Fibroblast of peridontal ligament (primary cell): ENCODE measurements around the gene TMEM270.
"Not testable (repeated sequence)": the region's sequence is repeated elsewhere in the genome, so short reads cannot be mapped to it uniquely, and the experiment has no call there.

Experiments used
- DNase-seq: peaks from one replicate; pipeline ENCODE4 v3.0.0-alpha.2; 2010; ENCODE audit errors: extremely low read depth

The TMEM270 gene, protein sequence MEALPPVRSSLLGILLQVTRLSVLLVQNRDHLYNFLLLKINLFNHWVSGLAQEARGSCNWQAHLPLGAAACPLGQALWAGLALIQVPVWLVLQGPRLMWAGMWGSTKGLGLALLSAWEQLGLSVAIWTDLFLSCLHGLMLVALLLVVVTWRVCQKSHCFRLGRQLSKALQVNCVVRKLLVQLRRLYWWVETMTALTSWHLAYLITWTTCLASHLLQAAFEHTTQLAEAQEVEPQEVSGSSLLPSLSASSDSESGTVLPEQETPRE

DNA sequence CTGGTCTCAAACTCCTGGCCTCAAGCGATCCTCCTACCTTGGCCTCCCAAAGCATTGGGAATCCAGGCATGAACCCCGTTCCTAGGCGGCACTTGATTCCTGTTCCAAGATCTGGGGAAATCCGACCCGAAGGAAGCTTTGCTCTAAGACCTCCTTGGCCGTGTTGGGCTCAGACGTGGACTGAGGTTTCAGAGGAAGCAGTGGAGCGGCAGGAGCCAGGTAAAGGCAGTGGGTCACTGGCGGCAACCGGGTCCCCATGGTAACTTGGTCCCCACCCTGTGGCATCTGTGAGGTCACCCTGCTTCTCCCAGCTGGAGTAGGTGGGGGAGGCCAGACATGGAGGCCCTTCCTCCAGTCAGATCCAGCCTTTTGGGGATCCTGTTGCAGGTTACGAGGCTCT, at the start of gene TMEM270:
Gene TMEM270, plus strand, starts transcription at position 301 of the 400 bp plus-strand sequence. Its CDS starts 36 bp downstream, at position 337.
- no peak for DNase-seq

GRCh38 chr7:73811760-73812168, 49.2 kb upstream of the TMEM270 start:
- DNase-seq: peak; percentile 34

GRCh38 chr7:73812996-73813395, 48.0 kb upstream of the TMEM270 start:
- no peak for DNase-seq

DNA sequence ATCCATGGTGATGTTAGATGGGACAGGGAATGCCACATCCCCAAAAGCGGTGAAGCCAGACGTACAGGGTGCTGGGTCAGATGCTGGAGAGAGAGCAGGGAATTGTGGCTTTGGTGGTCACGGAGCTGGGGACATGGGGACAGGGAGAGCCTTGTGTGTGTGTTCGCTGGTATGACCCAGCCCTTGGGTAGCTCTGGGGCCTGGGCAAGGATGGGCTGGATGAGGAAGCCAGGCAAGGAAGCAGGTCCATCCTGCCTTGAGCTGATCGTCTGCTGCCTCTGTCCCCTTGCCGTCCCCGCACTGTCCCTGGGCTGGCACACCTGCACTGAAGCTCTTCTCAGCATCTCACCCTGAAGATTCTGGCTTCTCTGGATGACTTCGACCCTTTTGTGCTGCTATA, 45.5 kb upstream of the TMEM270 start:
- no peak for DNase-seq

DNA sequence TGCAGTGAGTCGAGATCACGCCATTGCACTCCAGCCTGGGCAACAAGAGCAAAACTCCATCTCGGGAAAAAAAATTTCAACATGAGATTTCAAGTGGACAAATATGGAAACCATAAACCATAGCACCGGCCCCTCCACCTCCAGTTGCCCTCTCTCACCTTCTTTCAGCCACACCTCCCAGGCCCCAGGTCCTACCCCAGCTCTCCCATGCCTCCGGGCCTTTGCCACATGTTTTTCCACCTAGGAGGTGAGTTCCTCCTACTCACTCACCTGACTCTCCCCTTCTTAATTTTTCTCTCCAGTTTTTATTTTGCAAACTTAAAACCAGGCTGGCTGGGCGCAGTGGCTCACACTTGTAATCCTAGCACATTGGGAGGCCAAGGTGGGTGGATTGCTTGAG, 43.8 kb upstream of the TMEM270 start:
- DNase-seq: no peak

DNA sequence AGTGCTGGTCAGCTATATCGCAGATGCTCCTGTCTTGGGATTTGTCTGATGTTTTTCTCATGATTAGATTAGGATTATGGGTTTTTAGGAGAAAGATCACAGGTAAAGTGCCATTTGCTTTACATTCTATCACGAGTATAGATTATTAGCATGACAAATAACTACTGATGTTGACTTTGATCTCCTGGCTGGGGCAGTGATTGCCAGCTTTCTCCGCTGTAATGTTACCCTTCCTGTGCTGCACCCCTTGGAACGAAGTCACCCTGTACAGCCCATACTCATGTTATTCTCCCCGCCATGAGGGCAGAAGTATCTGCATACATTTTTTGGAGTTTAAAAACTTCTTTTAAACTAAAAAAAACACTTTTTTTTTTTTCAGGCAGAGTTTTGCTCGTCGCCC, 40.9 kb upstream of the TMEM270 start:
- no peak for DNase-seq

GRCh38 chr7:73821597-73822285, 39.2 kb upstream of the TMEM270 start:
- not testable (repeated sequence) for DNase-seq

GRCh38 chr7:73822319-73823173, 38.4 kb upstream of the TMEM270 start:
- DNase-seq: peak; percentile 92

GRCh38 chr7:73823257-73823656, 37.7 kb upstream of the TMEM270 start:
- DNase-seq: no peak

GRCh38 chr7:73823873-73824592, 36.9 kb upstream of the TMEM270 start:
- DNase-seq: no peak

DNA sequence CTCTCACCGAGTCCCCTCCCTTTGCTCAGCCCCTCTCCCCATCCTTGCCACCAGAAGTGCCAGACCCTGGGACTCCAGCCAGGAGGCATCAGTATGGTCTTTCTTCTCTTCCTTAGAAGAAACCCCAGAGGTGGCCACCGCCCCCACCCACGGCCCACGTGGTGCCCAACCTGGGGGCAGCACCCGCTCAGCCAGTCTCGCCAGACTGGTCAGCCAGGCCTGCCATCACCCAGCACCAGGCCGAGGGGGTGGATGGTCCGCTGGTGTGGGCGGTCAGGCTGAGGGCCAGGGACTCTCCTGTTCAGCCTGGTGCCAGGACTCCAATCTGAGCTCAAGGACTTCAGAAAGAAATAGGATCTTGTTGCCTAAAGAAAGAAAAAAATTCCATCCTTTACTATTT, 36.0 kb upstream of the TMEM270 start:
- no peak for DNase-seq

GRCh38 chr7:73827567-73828106, 33.3 kb upstream of the TMEM270 start:
- DNase-seq: no peak

- peak; percentile 38 for DNase-seq
Measured at GRCh38 chr7:73828107-73828803, 32.7 kb upstream of the TMEM270 start.

DNA sequence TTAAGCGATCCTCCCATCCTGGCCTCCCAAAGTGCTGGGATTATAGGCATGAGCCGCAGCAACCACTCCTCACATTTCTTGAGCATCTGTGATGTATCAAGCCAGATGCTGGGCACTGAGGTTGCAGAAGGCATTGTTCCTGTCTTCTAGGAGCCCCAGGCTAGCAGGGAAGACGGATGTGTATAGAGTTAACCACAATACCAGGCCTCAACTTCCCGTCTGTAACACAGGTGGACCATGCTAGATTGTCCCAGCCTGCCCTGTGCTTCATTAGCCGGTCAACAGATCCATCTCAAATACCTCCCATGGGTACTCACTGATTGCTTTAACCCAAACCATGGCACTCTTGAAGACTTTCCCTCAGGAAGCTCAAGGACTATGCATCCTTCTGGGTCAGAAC, 32.0 kb upstream of the TMEM270 start:
- no peak for DNase-seq

GRCh38 chr7:73829505-73829904, 31.5 kb upstream of the TMEM270 start:
- DNase-seq: no peak

GRCh38 chr7:73829921-73830680, 30.9 kb upstream of the TMEM270 start:
- DNase-seq: no peak

DNA sequence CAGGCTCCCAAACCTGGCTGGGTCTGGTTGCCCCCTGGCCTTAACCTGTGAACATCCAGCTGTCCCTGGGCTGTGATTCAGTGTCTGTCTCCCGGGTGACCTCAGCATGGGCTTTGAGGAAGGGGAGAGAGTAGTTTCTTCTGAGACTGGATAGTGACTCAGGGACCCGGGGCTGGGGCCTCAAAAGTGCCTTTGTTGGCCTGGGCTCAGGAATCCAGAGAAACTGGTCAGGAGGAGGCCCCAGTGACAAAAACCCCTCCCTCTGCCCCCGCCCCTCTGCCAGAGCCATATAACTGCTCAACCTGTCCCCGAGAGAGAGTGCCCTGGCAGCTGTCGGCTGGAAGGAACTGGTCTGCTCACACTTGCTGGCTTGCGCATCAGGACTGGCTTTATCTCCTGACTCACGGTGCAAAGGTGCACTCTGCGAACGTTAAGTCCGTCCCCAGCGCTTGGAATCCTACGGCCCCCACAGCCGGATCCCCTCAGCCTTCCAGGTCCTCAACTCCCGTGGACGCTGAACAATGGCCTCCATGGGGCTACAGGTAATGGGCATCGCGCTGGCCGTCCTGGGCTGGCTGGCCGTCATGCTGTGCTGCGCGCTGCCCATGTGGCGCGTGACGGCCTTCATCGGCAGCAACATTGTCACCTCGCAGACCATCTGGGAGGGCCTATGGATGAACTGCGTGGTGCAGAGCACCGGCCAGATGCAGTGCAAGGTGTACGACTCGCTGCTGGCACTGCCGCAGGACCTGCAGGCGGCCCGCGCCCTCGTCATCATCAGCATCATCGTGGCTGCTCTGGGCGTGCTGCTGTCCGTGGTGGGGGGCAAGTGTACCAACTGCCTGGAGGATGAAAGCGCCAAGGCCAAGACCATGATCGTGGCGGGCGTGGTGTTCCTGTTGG, 30.0 kb upstream of the TMEM270 start, which contains the start of gene CLDN4:
Gene CLDN4, plus strand, starts transcription at position 316 of the 903 bp plus-strand sequence. Its CDS starts 206 bp downstream, at position 522.
- no peak for DNase-seq

DNA sequence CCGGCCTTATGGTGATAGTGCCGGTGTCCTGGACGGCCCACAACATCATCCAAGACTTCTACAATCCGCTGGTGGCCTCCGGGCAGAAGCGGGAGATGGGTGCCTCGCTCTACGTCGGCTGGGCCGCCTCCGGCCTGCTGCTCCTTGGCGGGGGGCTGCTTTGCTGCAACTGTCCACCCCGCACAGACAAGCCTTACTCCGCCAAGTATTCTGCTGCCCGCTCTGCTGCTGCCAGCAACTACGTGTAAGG, 29.4 kb upstream of the TMEM270 start:
- DNase-seq: no peak
